Measurements from ENCODE around the gene PIWIL1.

PIWIL1 gene

GRCh38 chr12:130375296-130376287 is 37.9 kb downstream of the PIWIL1 start:
- DNase-seq: no peak

- DNase-seq: no peak
Measured at GRCh38 chr12:130382818-130383217, 45.1 kb downstream of the PIWIL1 start.

- DNase-seq: no peak
Measured at GRCh38 chr12:130384234-130384633, 46.5 kb downstream of the PIWIL1 start.

- DNase-seq: no peak
Measured at GRCh38 chr12:130385193-130385592, 47.5 kb downstream of the PIWIL1 start.

- no peak for DNase-seq
Measured at GRCh38 chr12:130391186-130391585, 53.5 kb downstream of the PIWIL1 start.

- DNase-seq: no peak
Measured at GRCh38 chr12:130394906-130395305, 57.2 kb downstream of the PIWIL1 start.

GRCh38 chr12:130396667-130397066 is 59.0 kb downstream of the PIWIL1 start:
- no peak for DNase-seq

GRCh38 chr12:130398100-130398848 is 60.6 kb downstream of the PIWIL1 start:
- DNase-seq: no peak

- no peak for DNase-seq
Measured at GRCh38 chr12:130401703-130402102, 64.0 kb downstream of the PIWIL1 start.

GRCh38 chr12:130405332-130405731 is 67.6 kb downstream of the PIWIL1 start:
- no peak for DNase-seq

GRCh38 chr12:130412384-130412783 is 74.7 kb downstream of the PIWIL1 start:
- DNase-seq: no peak

GRCh38 chr12:130413909-130414308 is 76.2 kb downstream of the PIWIL1 start:
- DNase-seq: no peak

- no peak for DNase-seq
Measured at GRCh38 chr12:130414381-130414780, 76.7 kb downstream of the PIWIL1 start.

GRCh38 chr12:130418251-130418650 is 80.6 kb downstream of the PIWIL1 start:
- DNase-seq: no peak

GRCh38 chr12:130419116-130419515 is 81.4 kb downstream of the PIWIL1 start:
- DNase-seq: no peak

GRCh38 chr12:130420071-130420470 is 82.4 kb downstream of the PIWIL1 start:
- no peak for DNase-seq

GRCh38 chr12:130421896-130422295 is 84.2 kb downstream of the PIWIL1 start:
- no peak for DNase-seq

Measured in EL (cell line).